Body of pancreas (tissue), 4 donors: Measurements from ENCODE around the gene MBD6. TPM values are rescaled to one million over a fixed set of nuclear protein-coding genes. Genes with fewer than 3 reads are reported as not detected.
"Not testable (repeated sequence)": the region's sequence is repeated elsewhere in the genome, so short reads cannot be mapped to it uniquely, and the experiment has no call there.

ENCODE experiments used
- ATAC-seq: fragments of 150-250 bp; one replicate; pipeline ENCODE4 v1.9.1; 2016
- DNase-seq, 4 donors: peaks; one replicate each; pipeline ENCODE4 v3.0.0-alpha.2; 2019
- H3K27ac ChIP-seq, 4 donors: fragments of 200-600 bp; sonication (generic); 1 replicate in 3 of 4; 2 replicates in 1 of 4; pipeline versions ENCODE4 v1.5.1 to v1.6.1; 2016 to 2019; ENCODE audit warnings: mild to moderate bottlenecking in 1 of 4, mixed read lengths in 1 of 4, moderate library complexity in 1 of 4
- H3K27me3 ChIP-seq, 2 donors: fragments of 200-600 bp; sonication (generic); one replicate each; pipeline ENCODE4 v1.6.0; 2016; ENCODE audit warnings: mild to moderate bottlenecking in 1 of 2
- H3K36me3 ChIP-seq, 2 donors: fragments of 200-600 bp; sonication (generic); replicated peaks in 1 of 2; 2 replicates each; pipeline ENCODE4 v1.5.1; 2016; ENCODE audit warnings: low read depth in 2 of 2; ENCODE audit not compliant: insufficient read depth in 1 of 2
- H3K4me1 ChIP-seq: fragments of 200-600 bp; sonication (generic); one replicate; pipeline ENCODE4 v1.6.0; 2016
- H3K4me3 ChIP-seq, 2 donors: fragments of 200-600 bp; sonication (generic); 1 replicate in 1 of 2; 2 replicates in 1 of 2; pipeline ENCODE4 v1.5.1; 2016 to 2019
- H3K9me3 ChIP-seq, 3 donors: fragments of 200-600 bp; sonication (generic); 1 replicate in 2 of 3; 2 replicates in 1 of 3; pipeline ENCODE4 v1.5.1; 2016
- CTCF ChIP-seq, 7 experiments: fragments of 450-650 bp in 4 of 7; fragments of 200-600 bp in 3 of 7; sonication (generic) in 3 of 7; IDR thresholded peaks; one replicate each; pipeline ENCODE4 v1.5.1; 2016 to 2019; ENCODE audit warnings: antibody characterized with exemption in 7 of 7
- POLR2A ChIP-seq, 3 donors: fragments of 450-650 bp; IDR thresholded peaks; one replicate each; pipeline ENCODE4 v1.6.1; 2016; ENCODE audit warnings: antibody characterized with exemption in 3 of 3, mild to moderate bottlenecking in 2 of 3
- WGBS, 2 donors: methylation state at CpG; one replicate each; pipeline ENCODE4 v1.1.5; 2017; 5-methylcytosine and 5-hydroxymethylcytosine counted together
- intact Hi-C: fragments of 100-400 bp; cut with DNase I; formaldehyde crosslinking; loops from one replicate; pipeline ENCODE4 v1.15.1; 2023
- total RNA-seq, 2 donors: library from RNA; depleted of rRNA; stranded (reverse); fragments of >200 nt; gene quantifications; one replicate each; pipeline ENCODE4 v1.1.0, GENCODE V29; 2016

The MBD6 gene
- total RNA-seq, 2 donors from 2014 or later = 22.7 to 30.6 TPM

- Histone ChIP-seq H3K4me3 (no peak overlapping the region), H3K4me1 (no peaks in the 10 kb centered on the region), H3K27me3 (no peaks in the 10 kb centered on the region), H3K36me3 (peaks cover 0 to 19% of the 10 kb centered on the region in 2 donors), H3K9me3 (no peaks in the 10 kb centered on the region), H3K27ac (no peak overlapping the region)
- intact Hi-C loops = no loop called here
- DNase-seq (no peak), ATAC-seq (no peak)
- no peak for TF ChIP-seq POLR2A (IDR thresholded peaks at IDR 0.05)
- no peak for TF ChIP-seq CTCF (IDR thresholded peaks at IDR 0.05)
Measured at GRCh38 chr12:57496822-57497221, 25.8 kb upstream of the MBD6 start.

DNA sequence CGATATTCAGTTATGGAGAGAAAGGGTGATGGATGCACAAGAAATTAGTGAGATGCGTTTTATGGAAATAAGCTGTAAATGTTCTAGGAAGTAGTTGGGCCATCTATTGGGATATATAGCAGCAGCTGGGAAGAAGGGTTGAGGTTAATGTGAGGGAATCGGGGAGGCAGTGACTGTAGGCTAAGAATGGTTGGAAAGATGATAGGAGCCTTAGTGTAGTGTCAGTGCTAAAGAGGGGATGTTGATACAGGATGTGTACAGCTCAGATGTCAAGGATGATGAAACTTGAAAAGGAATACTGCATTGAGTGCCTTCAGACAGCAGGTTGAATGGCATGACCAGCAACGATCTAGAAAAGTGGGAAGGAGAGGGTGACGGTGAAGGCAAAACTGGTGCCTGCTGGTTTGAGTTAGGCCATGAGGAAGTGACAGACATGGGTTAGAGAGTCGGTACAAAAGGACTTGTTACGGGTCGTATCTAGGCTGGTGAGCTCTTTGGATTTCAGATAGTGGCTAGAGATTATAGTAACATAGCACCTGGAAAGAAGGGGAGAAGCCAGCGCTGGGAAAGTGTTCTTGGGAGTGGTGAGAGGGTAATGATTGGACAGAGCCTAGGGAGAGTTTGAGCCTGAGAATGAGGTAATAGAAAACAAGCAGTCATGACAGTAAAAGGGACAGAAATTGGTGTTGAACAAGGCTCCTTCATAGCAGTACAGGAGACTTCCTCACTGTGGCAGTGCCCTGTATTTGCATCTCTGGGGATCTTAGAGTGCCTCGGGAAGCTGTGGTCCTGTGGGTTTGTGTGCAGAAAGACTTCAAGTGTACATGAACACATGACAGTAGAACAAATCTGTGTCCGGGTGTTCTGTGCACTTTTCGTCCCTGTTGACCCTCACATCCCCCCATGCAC lies 25.1 kb upstream of the MBD6 start:
- Histone ChIP-seq H3K27me3 (no peaks in the 10 kb centered on the region), H3K4me3 (no peak overlapping the region), H3K27ac (no peak overlapping the region), H3K9me3 (no peaks in the 10 kb centered on the region), H3K36me3 (peaks cover 0 to 20% of the 10 kb centered on the region in 2 donors), H3K4me1 (no peaks in the 10 kb centered on the region)
- TF ChIP-seq CTCF (IDR thresholded peaks at IDR 0.05) = no peak
- TF ChIP-seq POLR2A (IDR thresholded peaks at IDR 0.05) = no peak
- intact Hi-C loops = no loop called here
- ATAC-seq (no peak), DNase-seq (no peak)
- 87 to 88% methylated on average over 12 of the region's 12 CpGs for WGBS, 2 donors

DNA sequence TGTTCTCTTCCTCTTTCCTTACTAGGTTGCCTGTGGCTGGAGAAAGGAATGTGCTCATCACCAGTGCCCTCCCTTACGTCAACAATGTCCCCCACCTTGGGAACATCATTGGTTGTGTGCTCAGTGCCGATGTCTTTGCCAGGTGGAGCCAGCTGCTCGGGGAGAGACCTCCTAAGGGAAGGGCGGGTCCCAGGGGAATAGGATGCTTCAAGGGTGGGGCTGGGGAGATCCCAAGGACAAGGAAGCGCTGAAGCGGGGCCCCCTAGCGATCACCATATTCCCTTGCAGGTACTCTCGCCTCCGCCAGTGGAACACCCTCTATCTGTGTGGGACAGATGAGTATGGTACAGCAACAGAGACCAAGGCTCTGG lies 24.5 kb upstream of the MBD6 start:
- ATAC-seq = no peak
- intact Hi-C loops = no loop called here

GRCh38 chr12:57498571-57498970 lies 24.1 kb upstream of the MBD6 start:
- WGBS, 2 donors = 96 to 97% methylated on average over 4 of the region's 4 CpGs
- peaks cover 0 to 23% of the 10 kb centered on the region in 2 donors for H3K36me3 ChIP-seq
- no peak overlapping the region for H3K27ac ChIP-seq
- ATAC-seq = no peak
- no peak for DNase-seq
- H3K4me3 ChIP-seq = no peak overlapping the region
- no peaks in the 10 kb centered on the region for H3K27me3 ChIP-seq
- TF ChIP-seq POLR2A (IDR thresholded peaks at IDR 0.05) = no peak
- TF ChIP-seq CTCF (IDR thresholded peaks at IDR 0.05) = no peak
- H3K4me1 ChIP-seq = no peaks in the 10 kb centered on the region
- no peaks in the 10 kb centered on the region for H3K9me3 ChIP-seq
- intact Hi-C loops = no loop called here

More for the DNA sequence above, 24.5 kb upstream of the MBD6 start:
- DNase-seq = no peak
- no peaks in the 10 kb centered on the region for H3K27me3 ChIP-seq
- no peaks in the 10 kb centered on the region for H3K9me3 ChIP-seq
- 79 to 91% methylated on average over 6 to 9 of the region's 9 CpGs for WGBS, 2 donors
- H3K36me3 ChIP-seq = peaks cover 0 to 21% of the 10 kb centered on the region in 2 donors
- no peaks in the 10 kb centered on the region for H3K4me1 ChIP-seq
- H3K4me3 ChIP-seq = no peak overlapping the region
- no peak for TF ChIP-seq POLR2A (IDR thresholded peaks at IDR 0.05)
- TF ChIP-seq CTCF (IDR thresholded peaks at IDR 0.05) = no peak
- no peak overlapping the region for H3K27ac ChIP-seq

DNA sequence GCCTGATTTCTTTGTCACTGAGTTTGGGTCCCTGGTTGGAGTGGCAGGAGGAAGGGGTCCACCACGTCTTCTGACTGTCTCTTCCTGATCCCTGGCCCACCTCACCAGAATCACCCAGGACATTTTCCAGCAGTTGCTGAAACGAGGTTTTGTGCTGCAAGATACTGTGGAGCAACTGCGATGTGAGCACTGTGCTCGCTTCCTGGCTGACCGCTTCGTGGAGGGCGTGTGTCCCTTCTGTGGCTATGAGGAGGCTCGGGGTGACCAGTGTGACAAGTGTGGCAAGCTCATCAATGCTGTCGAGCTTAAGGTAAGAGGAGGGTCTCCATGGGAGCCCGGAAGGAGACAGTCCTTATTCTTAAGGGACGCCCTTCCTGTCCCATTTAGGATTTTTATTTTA lies 22.4 kb upstream of the MBD6 start:
- Histone ChIP-seq H3K4me1 (no peaks in the 10 kb centered on the region), H3K9me3 (no peaks in the 10 kb centered on the region), H3K36me3 (peaks cover 0 to 29% of the 10 kb centered on the region in 2 donors), H3K27me3 (no peaks in the 10 kb centered on the region), H3K27ac (no peak overlapping the region), H3K4me3 (no peak overlapping the region)
- intact Hi-C loops = no loop called here
- TF ChIP-seq CTCF (IDR thresholded peaks at IDR 0.05) (no peak), POLR2A (IDR thresholded peaks at IDR 0.05) (no peak)
- 92 to 94% methylated on average over 11 of the region's 11 CpGs for WGBS, 2 donors
- ATAC-seq = no peak
- no peak for DNase-seq

- intact Hi-C loops, H3K27me3 ChIP-seq, ATAC-seq, H3K4me3 ChIP-seq, DNase-seq, H3K27ac ChIP-seq, H3K9me3 ChIP-seq, H3K4me1 ChIP-seq: not testable (repeated sequence)
- peaks cover 0 to 37% of the 10 kb centered on the region in 2 donors for H3K36me3 ChIP-seq
- WGBS, 2 donors = 91 to 93% methylated on average over 22 of the region's 22 CpGs
Measured at GRCh38 chr12:57502311-57502969, 20.2 kb upstream of the MBD6 start.

DNA sequence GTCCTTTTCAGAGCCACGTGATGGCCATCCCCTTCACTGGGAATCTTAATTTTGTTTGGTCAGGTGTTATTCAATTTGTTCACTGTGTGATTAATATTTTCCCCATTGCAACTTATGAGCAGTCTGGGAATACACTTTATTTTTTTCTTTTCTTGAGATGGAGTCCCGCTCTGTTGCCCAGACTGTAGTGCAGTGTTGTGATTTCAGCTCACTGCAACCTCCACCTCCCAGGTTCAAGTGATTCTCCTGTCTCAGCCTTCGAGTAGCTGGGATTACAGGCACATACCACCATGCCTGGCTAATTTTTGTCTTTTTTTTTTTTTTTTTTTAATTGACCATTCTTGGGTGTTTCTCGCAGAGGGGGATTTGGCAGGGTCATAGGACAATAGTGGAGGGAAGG lies 16.1 kb upstream of the MBD6 start:
- intact Hi-C loops, DNase-seq, H3K4me1 ChIP-seq, H3K27me3 ChIP-seq, H3K4me3 ChIP-seq, ATAC-seq, H3K27ac ChIP-seq, H3K9me3 ChIP-seq: not testable (repeated sequence)
- peaks cover 0 to 25% of the 10 kb centered on the region in 2 donors for H3K36me3 ChIP-seq
- 74 to 86% methylated on average over 4 of the region's 4 CpGs for WGBS, 2 donors
